HepG2 (cell line): ENCODE data around the gene RPRML. TPM values are rescaled to one million over a fixed set of nuclear protein-coding genes. Genes with fewer than 3 reads are reported as not detected.

ENCODE experiments used
- HMG20B ChIP-seq: conservative IDR thresholded peaks from 2 replicates; pipeline ENCODE4 v1.6.1; 2016; ENCODE audit warnings: missing genetic modification reagents, missing compliant biosample characterization
- HNRNPK ChIP-seq: fragments of 200-400 bp; formaldehyde crosslinking; IDR thresholded peaks from 2 replicates; pipeline ENCODE4 v1.6.1; 2018; ENCODE audit warnings: low read length, low read depth, moderate library complexity, mild to moderate bottlenecking; ENCODE audit not compliant: poor library complexity, severe bottlenecking
- KDM6A ChIP-seq: IDR thresholded peaks from 2 replicates; pipeline ENCODE4 v1.6.1; 2016; ENCODE audit warnings: low read depth
- NFKB2 ChIP-seq: sonication (generic); formaldehyde crosslinking; IDR thresholded peaks from 2 replicates; pipeline ENCODE4 v1.4.0; 2020; ENCODE audit warnings: missing genetic modification reagents, borderline replicate concordance
- NR2F2 ChIP-seq: IDR thresholded peaks from 2 replicates; pipeline ENCODE4 v1.6.1; 2012; ENCODE audit warnings: low read depth, inconsistent platforms, borderline replicate concordance
- polyA plus RNA-seq, 8 experiments: library from polyadenylated mRNA; depleted of rRNA in 3 of 8; stranded (reverse) in 7 of 8; unstranded in 1 of 8; fragments of >200 nt; fragmentation: Illumina TruSeq in 4 of 8; extraction: Trizol in 4 of 8; gene quantifications; 2 replicates each; pipeline versions ENCODE4 v1.2.1 to v1.2.3, GENCODE V29; 2011 to 2016; ENCODE audit warnings: low read depth in 4 of 8, missing spikeins in 1 of 8, mixed read lengths in 1 of 8; ENCODE audit not compliant: insufficient read depth in 1 of 8
- total RNA-seq, 5 experiments: library from RNA; depleted of rRNA; stranded (reverse); fragments of >200 nt; fragmentation: Illumina TruSeq; extraction: Trizol; gene quantifications; 2 replicates each; pipeline ENCODE4 v1.2.3, GENCODE V29; 2016; ENCODE audit warnings: low read depth in 1 of 5
- TF ChIP-seq, protein P1 (sequence below): sonication (generic); formaldehyde crosslinking; IDR thresholded peaks from 2 replicates; pipeline ENCODE4 v1.4.0; 2020; ENCODE audit warnings: missing genetic modification reagents, borderline replicate concordance
- TF ChIP-seq, protein P2 (sequence below): sonication (generic); formaldehyde crosslinking; IDR thresholded peaks from 2 replicates; pipeline ENCODE4 v1.8.1; 2023; ENCODE audit warnings: mild to moderate bottlenecking, moderate library complexity, missing genetic modification reagents
- TF ChIP-seq, protein P3 (sequence below), 2 experiments: fragments of 450-650 bp in 1 of 2; sonication (generic) in 1 of 2; formaldehyde crosslinking in 1 of 2; IDR thresholded peaks; 2 replicates each; pipeline versions ENCODE4 v1.6.1 to v1.8.0; 2016 to 2022; ENCODE audit warnings: antibody characterized with exemption in 1 of 2, mild to moderate bottlenecking in 1 of 2, missing genetic modification reagents in 1 of 2

Gene RPRML
- total and polyA plus RNA-seq, 2 of the 13 experiments (the other 11 are each of a cell fraction or from before 2014, with no cell fraction given): not detected

GRCh38 chr17:46942441-46943217 lies 36.4 kb downstream of the RPRML start (continued):
- TF ChIP-seq, protein P1, sequence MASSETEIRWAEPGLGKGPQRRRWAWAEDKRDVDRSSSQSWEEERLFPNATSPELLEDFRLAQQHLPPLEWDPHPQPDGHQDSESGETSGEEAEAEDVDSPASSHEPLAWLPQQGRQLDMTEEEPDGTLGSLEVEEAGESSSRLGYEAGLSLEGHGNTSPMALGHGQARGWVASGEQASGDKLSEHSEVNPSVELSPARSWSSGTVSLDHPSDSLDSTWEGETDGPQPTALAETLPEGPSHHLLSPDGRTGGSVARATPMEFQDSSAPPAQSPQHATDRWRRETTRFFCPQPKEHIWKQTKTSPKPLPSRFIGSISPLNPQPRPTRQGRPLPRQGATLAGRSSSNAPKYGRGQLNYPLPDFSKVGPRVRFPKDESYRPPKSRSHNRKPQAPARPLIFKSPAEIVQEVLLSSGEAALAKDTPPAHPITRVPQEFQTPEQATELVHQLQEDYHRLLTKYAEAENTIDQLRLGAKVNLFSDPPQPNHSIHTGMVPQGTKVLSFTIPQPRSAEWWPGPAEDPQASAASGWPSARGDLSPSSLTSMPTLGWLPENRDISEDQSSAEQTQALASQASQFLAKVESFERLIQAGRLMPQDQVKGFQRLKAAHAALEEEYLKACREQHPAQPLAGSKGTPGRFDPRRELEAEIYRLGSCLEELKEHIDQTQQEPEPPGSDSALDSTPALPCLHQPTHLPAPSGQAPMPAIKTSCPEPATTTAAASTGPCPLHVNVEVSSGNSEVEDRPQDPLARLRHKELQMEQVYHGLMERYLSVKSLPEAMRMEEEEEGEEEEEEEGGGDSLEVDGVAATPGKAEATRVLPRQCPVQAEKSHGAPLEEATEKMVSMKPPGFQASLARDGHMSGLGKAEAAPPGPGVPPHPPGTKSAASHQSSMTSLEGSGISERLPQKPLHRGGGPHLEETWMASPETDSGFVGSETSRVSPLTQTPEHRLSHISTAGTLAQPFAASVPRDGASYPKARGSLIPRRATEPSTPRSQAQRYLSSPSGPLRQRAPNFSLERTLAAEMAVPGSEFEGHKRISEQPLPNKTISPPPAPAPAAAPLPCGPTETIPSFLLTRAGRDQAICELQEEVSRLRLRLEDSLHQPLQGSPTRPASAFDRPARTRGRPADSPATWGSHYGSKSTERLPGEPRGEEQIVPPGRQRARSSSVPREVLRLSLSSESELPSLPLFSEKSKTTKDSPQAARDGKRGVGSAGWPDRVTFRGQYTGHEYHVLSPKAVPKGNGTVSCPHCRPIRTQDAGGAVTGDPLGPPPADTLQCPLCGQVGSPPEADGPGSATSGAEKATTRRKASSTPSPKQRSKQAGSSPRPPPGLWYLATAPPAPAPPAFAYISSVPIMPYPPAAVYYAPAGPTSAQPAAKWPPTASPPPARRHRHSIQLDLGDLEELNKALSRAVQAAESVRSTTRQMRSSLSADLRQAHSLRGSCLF (CRISPR knock-in tag): no peak
- TF ChIP-seq HNRNPK (no peak), HMG20B (CRISPR knock-in tag) (0 out of 2 replicates have a peak, but pooled peaks have one; percentile 46), NFKB2 (CRISPR knock-in tag) (no peak), NR2F2 (no peak), KDM6A (CRISPR knock-in tag) (no peak)
- TF ChIP-seq, protein P2, sequence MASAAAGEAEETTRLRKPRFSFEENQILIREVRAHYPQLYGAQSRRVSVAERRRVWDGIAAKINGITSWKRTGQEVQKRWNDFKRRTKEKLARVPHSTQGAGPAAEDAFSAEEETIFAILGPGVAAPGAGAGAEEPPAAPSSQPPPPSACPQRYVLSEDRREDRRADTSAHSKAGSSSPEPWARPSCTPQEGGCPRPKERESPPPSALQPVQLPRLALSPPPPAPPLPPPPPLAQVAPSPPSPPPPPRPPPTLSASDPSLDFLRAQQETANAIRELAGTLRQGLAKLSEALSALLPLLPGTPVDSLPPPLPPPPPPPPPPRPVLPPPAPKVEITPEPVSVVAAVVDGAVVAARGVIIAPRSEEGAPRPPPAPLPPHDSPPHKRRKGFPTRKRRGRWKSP (CRISPR knock-in tag): no peak
- TF ChIP-seq, protein P3, sequence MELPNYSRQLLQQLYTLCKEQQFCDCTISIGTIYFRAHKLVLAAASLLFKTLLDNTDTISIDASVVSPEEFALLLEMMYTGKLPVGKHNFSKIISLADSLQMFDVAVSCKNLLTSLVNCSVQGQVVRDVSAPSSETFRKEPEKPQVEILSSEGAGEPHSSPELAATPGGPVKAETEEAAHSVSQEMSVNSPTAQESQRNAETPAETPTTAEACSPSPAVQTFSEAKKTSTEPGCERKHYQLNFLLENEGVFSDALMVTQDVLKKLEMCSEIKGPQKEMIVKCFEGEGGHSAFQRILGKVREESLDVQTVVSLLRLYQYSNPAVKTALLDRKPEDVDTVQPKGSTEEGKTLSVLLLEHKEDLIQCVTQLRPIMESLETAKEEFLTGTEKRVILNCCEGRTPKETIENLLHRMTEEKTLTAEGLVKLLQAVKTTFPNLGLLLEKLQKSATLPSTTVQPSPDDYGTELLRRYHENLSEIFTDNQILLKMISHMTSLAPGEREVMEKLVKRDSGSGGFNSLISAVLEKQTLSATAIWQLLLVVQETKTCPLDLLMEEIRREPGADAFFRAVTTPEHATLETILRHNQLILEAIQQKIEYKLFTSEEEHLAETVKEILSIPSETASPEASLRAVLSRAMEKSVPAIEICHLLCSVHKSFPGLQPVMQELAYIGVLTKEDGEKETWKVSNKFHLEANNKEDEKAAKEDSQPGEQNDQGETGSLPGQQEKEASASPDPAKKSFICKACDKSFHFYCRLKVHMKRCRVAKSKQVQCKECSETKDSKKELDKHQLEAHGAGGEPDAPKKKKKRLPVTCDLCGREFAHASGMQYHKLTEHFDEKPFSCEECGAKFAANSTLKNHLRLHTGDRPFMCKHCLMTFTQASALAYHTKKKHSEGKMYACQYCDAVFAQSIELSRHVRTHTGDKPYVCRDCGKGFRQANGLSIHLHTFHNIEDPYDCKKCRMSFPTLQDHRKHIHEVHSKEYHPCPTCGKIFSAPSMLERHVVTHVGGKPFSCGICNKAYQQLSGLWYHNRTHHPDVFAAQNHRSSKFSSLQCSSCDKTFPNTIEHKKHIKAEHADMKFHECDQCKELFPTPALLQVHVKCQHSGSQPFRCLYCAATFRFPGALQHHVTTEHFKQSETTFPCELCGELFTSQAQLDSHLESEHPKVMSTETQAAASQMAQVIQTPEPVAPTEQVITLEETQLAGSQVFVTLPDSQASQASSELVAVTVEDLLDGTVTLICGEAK (IDR thresholded peaks at IDR 0.05): no peak
- TF ChIP-seq, protein P3 (CRISPR knock-in tag; IDR thresholded peaks at IDR 0.05): peak; percentile 44; the same call in 1 of the 2 replicates
